ENCODE results near the gene GNB1.

DNA sequence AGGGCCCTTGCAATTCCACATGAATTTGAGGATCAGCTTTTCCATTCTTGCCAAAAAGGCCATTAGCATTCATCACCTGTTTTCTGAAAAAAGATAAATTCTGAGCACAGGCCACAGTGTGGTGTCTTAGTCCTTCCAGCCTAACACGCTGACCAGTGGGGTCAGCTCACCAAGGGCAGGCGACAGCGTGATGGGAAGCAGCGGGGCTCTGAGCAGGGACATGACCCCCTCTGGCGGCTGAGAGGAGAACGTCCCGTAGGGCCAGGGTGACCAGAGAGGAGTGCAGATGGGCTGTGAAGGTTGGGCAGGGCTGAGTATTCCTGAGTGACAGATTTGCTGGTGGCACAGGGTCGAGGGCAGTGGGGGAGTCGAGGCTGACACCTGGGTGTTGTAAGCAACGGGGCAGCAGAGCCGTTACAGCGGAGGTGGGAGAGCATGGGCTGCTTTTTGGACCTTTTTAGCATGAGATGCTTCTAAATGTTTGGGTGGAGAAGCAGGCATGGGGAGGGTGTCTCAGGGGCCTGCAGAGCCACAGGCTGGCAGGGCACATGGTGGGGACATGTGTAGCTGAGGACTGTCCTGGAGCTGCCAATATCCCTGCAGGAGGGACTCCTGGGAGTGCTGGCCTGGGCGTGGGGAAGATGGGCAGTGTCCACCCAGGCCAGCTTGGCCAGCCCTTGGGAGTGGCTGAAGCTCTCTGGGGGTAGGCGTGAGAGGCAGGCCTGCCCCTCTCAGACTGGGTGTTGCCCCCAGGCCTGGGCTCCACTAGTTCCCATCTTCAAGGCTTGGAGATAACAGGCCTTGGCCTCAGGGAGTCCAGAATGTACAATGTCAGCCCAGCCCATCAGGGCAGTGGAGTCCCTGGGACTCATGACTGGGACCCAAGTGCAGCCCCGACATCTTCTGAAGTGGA lies 15.6 kb upstream of the GNB1 start:
- TF ChIP-seq, protein P1, sequence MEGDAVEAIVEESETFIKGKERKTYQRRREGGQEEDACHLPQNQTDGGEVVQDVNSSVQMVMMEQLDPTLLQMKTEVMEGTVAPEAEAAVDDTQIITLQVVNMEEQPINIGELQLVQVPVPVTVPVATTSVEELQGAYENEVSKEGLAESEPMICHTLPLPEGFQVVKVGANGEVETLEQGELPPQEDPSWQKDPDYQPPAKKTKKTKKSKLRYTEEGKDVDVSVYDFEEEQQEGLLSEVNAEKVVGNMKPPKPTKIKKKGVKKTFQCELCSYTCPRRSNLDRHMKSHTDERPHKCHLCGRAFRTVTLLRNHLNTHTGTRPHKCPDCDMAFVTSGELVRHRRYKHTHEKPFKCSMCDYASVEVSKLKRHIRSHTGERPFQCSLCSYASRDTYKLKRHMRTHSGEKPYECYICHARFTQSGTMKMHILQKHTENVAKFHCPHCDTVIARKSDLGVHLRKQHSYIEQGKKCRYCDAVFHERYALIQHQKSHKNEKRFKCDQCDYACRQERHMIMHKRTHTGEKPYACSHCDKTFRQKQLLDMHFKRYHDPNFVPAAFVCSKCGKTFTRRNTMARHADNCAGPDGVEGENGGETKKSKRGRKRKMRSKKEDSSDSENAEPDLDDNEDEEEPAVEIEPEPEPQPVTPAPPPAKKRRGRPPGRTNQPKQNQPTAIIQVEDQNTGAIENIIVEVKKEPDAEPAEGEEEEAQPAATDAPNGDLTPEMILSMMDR (IDR thresholded peaks at IDR 0.05; ENCODE audit: borderline replicate concordance, extremely low read depth, low read length, poor library complexity, severe bottlenecking), result no peak
- TF ChIP-seq EZH2 (IDR thresholded peaks at IDR 0.05; ENCODE audit: borderline replicate concordance, low read depth, low read length, severe bottlenecking), result no peak

Data from DND-41 (cell line).